SK-N-SH treated with all-trans-retinoic acid at 6 μM for 48 hours (cell line): Measurements from ENCODE around the gene EFNA3.

Source experiments
- PATZ1 ChIP-seq: fragments of 250-450 bp; sonication (Bioruptor Pico); IDR thresholded peaks from 2 replicates; pipeline ENCODE4 v1.8.0; 2020; ENCODE audit warnings: mild to moderate bottlenecking, moderate library complexity, borderline replicate concordance
- PPARA ChIP-seq: fragments of 250-450 bp; sonication (Bioruptor Pico); IDR thresholded peaks from 2 replicates; pipeline ENCODE4 v1.5.0; 2020; ENCODE audit warnings: mild to moderate bottlenecking, borderline replicate concordance
- ZFP30 ChIP-seq: fragments of 450-650 bp; formaldehyde crosslinking; IDR thresholded peaks from 2 replicates; pipeline ENCODE4 v1.5.0; 2022; ENCODE audit warnings: mild to moderate bottlenecking, moderate library complexity
- TF ChIP-seq, protein P1 (sequence below): fragments of 250-450 bp; sonication (Bioruptor Pico); IDR thresholded peaks from 2 replicates; pipeline ENCODE4 v1.5.1; 2020; ENCODE audit warnings: low read depth, mild to moderate bottlenecking, moderate library complexity

- TF ChIP-seq PATZ1 (CRISPR knock-in tag) = no peak
- TF ChIP-seq PPARA = no peak
- TF ChIP-seq ZFP30 (CRISPR knock-in tag) = no peak
- TF ChIP-seq, protein P1, sequence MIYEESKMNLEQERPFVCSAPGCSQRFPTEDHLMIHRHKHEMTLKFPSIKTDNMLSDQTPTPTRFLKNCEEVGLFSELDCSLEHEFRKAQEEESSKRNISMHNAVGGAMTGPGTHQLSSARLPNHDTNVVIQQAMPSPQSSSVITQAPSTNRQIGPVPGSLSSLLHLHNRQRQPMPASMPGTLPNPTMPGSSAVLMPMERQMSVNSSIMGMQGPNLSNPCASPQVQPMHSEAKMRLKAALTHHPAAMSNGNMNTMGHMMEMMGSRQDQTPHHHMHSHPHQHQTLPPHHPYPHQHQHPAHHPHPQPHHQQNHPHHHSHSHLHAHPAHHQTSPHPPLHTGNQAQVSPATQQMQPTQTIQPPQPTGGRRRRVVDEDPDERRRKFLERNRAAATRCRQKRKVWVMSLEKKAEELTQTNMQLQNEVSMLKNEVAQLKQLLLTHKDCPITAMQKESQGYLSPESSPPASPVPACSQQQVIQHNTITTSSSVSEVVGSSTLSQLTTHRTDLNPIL = no peak
Measured at GRCh38 chr1:155057104-155057503, 21.5 kb upstream of the EFNA3 start.
